ENCODE data around the gene OR2A7.
"Not testable (repeated sequence)": the region's sequence is repeated elsewhere in the genome, so short reads cannot be mapped to it uniquely, and the experiment has no call there.

DNA sequence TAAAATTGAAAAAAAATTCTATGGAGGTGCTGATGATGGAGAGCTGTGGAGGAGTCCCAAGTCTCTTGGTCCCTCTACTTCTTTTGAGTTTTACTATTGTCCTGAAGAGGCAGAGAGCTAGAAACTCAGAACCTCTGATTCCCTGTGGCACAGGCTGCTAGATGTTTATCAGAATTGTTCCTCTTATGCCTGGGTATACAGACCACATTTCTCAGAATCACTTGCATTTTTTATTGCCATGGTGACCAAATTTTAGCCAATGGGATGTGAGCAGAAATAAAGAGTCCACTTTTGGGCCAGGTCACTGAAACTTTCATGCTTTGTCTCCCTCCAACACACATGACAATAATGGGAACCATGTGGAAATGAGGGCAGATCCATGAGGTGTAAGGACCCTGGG, 40.9 kb downstream of the OR2A7 start:
- TF ChIP-seq, protein P1, sequence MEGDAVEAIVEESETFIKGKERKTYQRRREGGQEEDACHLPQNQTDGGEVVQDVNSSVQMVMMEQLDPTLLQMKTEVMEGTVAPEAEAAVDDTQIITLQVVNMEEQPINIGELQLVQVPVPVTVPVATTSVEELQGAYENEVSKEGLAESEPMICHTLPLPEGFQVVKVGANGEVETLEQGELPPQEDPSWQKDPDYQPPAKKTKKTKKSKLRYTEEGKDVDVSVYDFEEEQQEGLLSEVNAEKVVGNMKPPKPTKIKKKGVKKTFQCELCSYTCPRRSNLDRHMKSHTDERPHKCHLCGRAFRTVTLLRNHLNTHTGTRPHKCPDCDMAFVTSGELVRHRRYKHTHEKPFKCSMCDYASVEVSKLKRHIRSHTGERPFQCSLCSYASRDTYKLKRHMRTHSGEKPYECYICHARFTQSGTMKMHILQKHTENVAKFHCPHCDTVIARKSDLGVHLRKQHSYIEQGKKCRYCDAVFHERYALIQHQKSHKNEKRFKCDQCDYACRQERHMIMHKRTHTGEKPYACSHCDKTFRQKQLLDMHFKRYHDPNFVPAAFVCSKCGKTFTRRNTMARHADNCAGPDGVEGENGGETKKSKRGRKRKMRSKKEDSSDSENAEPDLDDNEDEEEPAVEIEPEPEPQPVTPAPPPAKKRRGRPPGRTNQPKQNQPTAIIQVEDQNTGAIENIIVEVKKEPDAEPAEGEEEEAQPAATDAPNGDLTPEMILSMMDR (IDR thresholded peaks at IDR 0.05): not testable (repeated sequence)
- not testable (repeated sequence) for TF ChIP-seq POLR2A (IDR thresholded peaks at IDR 0.05)

Measured in lower leg skin (tissue), 3 donors.